SK-N-SH (cell line): Measurements from ENCODE around the gene CNOT1. TPM values are rescaled to one million over a fixed set of nuclear protein-coding genes. Genes with fewer than 3 reads are reported as not detected.

Source experiments
- CTCF ChIA-PET: fragments of 300-600, 350-600 bp; formaldehyde crosslinking; extraction: SDS; loops from one replicate; lab custom pipeline; 2021; lab: Yijun Ruan, JAX
- POLR2A ChIA-PET: fragments of 350-600 bp; sonication (Branson Sonifier 250); formaldehyde crosslinking; extraction: SDS; loops from one replicate; lab custom pipeline; 2020; ENCODE audit warnings: antibody characterized with exemption, inconsistent platforms; lab: Yijun Ruan, JAX
- DNase-seq: peaks from one replicate; pipeline ENCODE4 v3.0.0; 2012
- H2AFZ ChIP-seq: fragments of 200-600 bp; sonication (generic); 2 replicates; pipeline ENCODE4 v1.8.1; 2016; ENCODE audit warnings: antibody characterized with exemption, mild to moderate bottlenecking, low read depth
- H3F3A ChIP-seq: fragments of 200-600 bp; sonication (generic); replicated peaks from 2 replicates; pipeline ENCODE3; 2016; ENCODE audit warnings: antibody characterized with exemption, mild to moderate bottlenecking; ENCODE audit not compliant: insufficient read depth
- H3K27ac ChIP-seq, 2 experiments: fragments of 200-500 bp in 1 of 2; fragments of 200-600 bp in 1 of 2; sonication (Bioruptor generic) in 1 of 2; sonication (generic), shearing (Covaris generic) in 1 of 2; 2 replicates each; pipeline versions ENCODE4 v1.5.1 to v1.6.1; 2014 to 2016; ENCODE audit warnings: low read depth in 2 of 2, inconsistent platforms in 1 of 2, low read length in 1 of 2, mild to moderate bottlenecking in 1 of 2, mixed read lengths in 1 of 2
- H3K27me3 ChIP-seq: fragments of 200-600 bp; sonication (generic), shearing (Covaris generic); 2 replicates; pipeline ENCODE4 v1.6.1; 2016; ENCODE audit warnings: mixed run types; ENCODE audit not compliant: insufficient read depth
- H3K36me3 ChIP-seq, 2 experiments: fragments of 200-500 bp in 1 of 2; fragments of 200-600 bp in 1 of 2; sonication (Bioruptor generic) in 1 of 2; sonication (generic) in 1 of 2; replicated peaks in 1 of 2; 2 replicates each; pipeline versions ENCODE3 to v1.5.1; 2014 to 2016; ENCODE audit warnings: low read length in 1 of 2, mild to moderate bottlenecking in 1 of 2; ENCODE audit not compliant: insufficient read depth in 2 of 2, control insufficient read depth in 1 of 2
- H3K4me1 ChIP-seq, 2 experiments: fragments of 200-500 bp in 1 of 2; fragments of 200-600 bp in 1 of 2; sonication (Bioruptor generic) in 1 of 2; sonication (generic), shearing (Covaris generic) in 1 of 2; 2 replicates each; pipeline versions ENCODE4 v1.5.1 to v1.6.1; 2014 to 2016; ENCODE audit warnings: low read depth in 1 of 2, low read length in 1 of 2, mixed run types in 1 of 2; ENCODE audit not compliant: insufficient read depth in 2 of 2, control insufficient read depth in 1 of 2
- H3K4me2 ChIP-seq: fragments of 200-600 bp; sonication (generic), shearing (Covaris generic); 2 replicates; pipeline ENCODE4 v1.6.1; 2017; ENCODE audit warnings: mixed run types
- H3K4me3 ChIP-seq, 2 experiments: fragments of 200-500 bp in 1 of 2; fragments of 200-600 bp in 1 of 2; sonication (Bioruptor generic) in 1 of 2; sonication (generic), shearing (Covaris generic) in 1 of 2; 2 replicates each; pipeline versions ENCODE4 v1.5.1 to v1.8.1; 2014 to 2016; ENCODE audit warnings: low read depth in 2 of 2, inconsistent platforms in 1 of 2, low read length in 1 of 2, mild to moderate bottlenecking in 1 of 2, mixed read lengths in 1 of 2, moderate library complexity in 1 of 2
- H3K79me2 ChIP-seq: fragments of 200-600 bp; sonication (generic); 2 replicates; pipeline ENCODE4 v1.8.1; 2017; ENCODE audit warnings: mild to moderate bottlenecking; ENCODE audit not compliant: insufficient read depth
- H3K9ac ChIP-seq: fragments of 200-600 bp; sonication (generic); 2 replicates; pipeline ENCODE4 v1.6.1; 2017; ENCODE audit warnings: mixed run types
- H3K9me2 ChIP-seq: fragments of 200-600 bp; sonication (generic); 2 replicates; pipeline ENCODE4 v1.6.1; 2017; ENCODE audit warnings: mixed run types
- H3K9me3 ChIP-seq: fragments of 200-600 bp; sonication (generic); 2 replicates; pipeline ENCODE4 v1.6.1; 2017; ENCODE audit warnings: mixed run types, mild to moderate bottlenecking, moderate library complexity
- H4K20me1 ChIP-seq: fragments of 200-600 bp; sonication (generic); 2 replicates; pipeline ENCODE4 v1.6.1; 2017; ENCODE audit warnings: mild to moderate bottlenecking, mixed run types; ENCODE audit not compliant: insufficient read depth
- ELF1 ChIP-seq: IDR thresholded peaks from 2 replicates; pipeline ENCODE4 v1.4.0; 2012
- EP300 ChIP-seq, 2 experiments: IDR thresholded peaks; 2 replicates each; pipeline versions ENCODE4 v1.4.0 to v1.6.1; 2012; ENCODE audit warnings: borderline replicate concordance in 1 of 2, low read depth in 1 of 2, low read length in 1 of 2
- EZH2phosphoT487 ChIP-seq: fragments of 200-600 bp; sonication (generic); IDR thresholded peaks from 2 replicates; pipeline ENCODE4 v1.6.1; 2017; ENCODE audit warnings: low read depth, mixed run types, mild to moderate bottlenecking, antibody characterized with exemption, moderate library complexity, borderline replicate concordance
- FOXM1 ChIP-seq: IDR thresholded peaks from 2 replicates; pipeline ENCODE4 v1.4.0; 2012; ENCODE audit warnings: low read depth, mild to moderate bottlenecking
- GATA2 ChIP-seq: sonication (generic); formaldehyde crosslinking; IDR thresholded peaks from 2 replicates; pipeline ENCODE4 v1.5.0; 2020; ENCODE audit warnings: mild to moderate bottlenecking, missing genetic modification reagents
- JUND ChIP-seq: IDR thresholded peaks from 2 replicates; pipeline ENCODE4 v1.4.0; 2012
- MEF2A ChIP-seq: IDR thresholded peaks from 2 replicates; pipeline ENCODE4 v1.4.0; 2012; ENCODE audit warnings: low read depth, borderline replicate concordance
- MXI1 ChIP-seq: IDR thresholded peaks from 2 replicates; pipeline ENCODE4 v1.6.1; 2012; ENCODE audit warnings: mild to moderate bottlenecking, low read depth, low read length, improper control_type of control experiment
- NFIC ChIP-seq: IDR thresholded peaks from 2 replicates; pipeline ENCODE4 v1.4.0; 2012; ENCODE audit warnings: borderline replicate concordance
- NRF1 ChIP-seq: IDR thresholded peaks from 2 replicates; pipeline ENCODE4 v1.6.1; 2012; ENCODE audit warnings: low read depth, mild to moderate bottlenecking, low read length
- POLR2AphosphoS5 ChIP-seq: IDR thresholded peaks from 2 replicates; pipeline ENCODE4 v1.6.1; 2012; ENCODE audit warnings: low read depth, low read length
- RCOR1 ChIP-seq: fragments of 150-350 bp; IDR thresholded peaks from 2 replicates; pipeline ENCODE4 v1.6.1; 2017; ENCODE audit warnings: antibody characterized with exemption, low read length
- RFX5 ChIP-seq: IDR thresholded peaks from 2 replicates; pipeline ENCODE4 v1.6.1; 2012; ENCODE audit warnings: mild to moderate bottlenecking, improper control_type of control experiment, low read length
- RXRA ChIP-seq: IDR thresholded peaks from 2 replicates; pipeline ENCODE4 v1.4.0; 2012; ENCODE audit warnings: low read depth, mild to moderate bottlenecking, borderline replicate concordance
- SIN3A ChIP-seq: IDR thresholded peaks from 2 replicates; pipeline ENCODE4 v1.6.1; 2012; ENCODE audit warnings: low read depth, mild to moderate bottlenecking, low read length, moderate library complexity, borderline replicate concordance
- SMC3 ChIP-seq: IDR thresholded peaks from 2 replicates; pipeline ENCODE4 v1.6.1; 2012; ENCODE audit warnings: low read depth, low read length, improper control_type of control experiment
- TCF12 ChIP-seq: IDR thresholded peaks from 2 replicates; pipeline ENCODE4 v1.4.0; 2012
- TEAD4 ChIP-seq: IDR thresholded peaks from 2 replicates; pipeline ENCODE4 v1.4.0; 2012; ENCODE audit warnings: mild to moderate bottlenecking, borderline replicate concordance; ENCODE audit not compliant: insufficient read depth
- WGBS: methylation state at CpG from one replicate; pipeline ENCODE4 v1.1.6; 2017; ENCODE audit warnings: low lambda C conversion rate; 5-methylcytosine and 5-hydroxymethylcytosine counted together
- polyA plus RNA-seq, 3 experiments: library from polyadenylated mRNA; depleted of rRNA; stranded (reverse); fragments of >200 nt; gene quantifications; 2 replicates each; pipeline ENCODE4 v1.2.3, GENCODE V29; 2012
- TF ChIP-seq, protein P1 (sequence below): IDR thresholded peaks from 2 replicates; pipeline ENCODE4 v1.4.0; 2012; ENCODE audit warnings: low read depth, borderline replicate concordance
- TF ChIP-seq, protein P2 (sequence below): IDR thresholded peaks from 2 replicates; pipeline ENCODE4 v1.6.1; 2012; ENCODE audit warnings: mild to moderate bottlenecking, low read depth, low read length, moderate library complexity
- TF ChIP-seq, protein P3 (sequence below): fragments of 150-350 bp; IDR thresholded peaks from 2 replicates; pipeline ENCODE4 v1.6.1; 2016; ENCODE audit warnings: mild to moderate bottlenecking, low read depth, low read length

CNOT1 gene
- polyA plus RNA-seq, 1 of the 3 experiments (the other 2 are of a cell fraction), result 77.8 TPM

DNA sequence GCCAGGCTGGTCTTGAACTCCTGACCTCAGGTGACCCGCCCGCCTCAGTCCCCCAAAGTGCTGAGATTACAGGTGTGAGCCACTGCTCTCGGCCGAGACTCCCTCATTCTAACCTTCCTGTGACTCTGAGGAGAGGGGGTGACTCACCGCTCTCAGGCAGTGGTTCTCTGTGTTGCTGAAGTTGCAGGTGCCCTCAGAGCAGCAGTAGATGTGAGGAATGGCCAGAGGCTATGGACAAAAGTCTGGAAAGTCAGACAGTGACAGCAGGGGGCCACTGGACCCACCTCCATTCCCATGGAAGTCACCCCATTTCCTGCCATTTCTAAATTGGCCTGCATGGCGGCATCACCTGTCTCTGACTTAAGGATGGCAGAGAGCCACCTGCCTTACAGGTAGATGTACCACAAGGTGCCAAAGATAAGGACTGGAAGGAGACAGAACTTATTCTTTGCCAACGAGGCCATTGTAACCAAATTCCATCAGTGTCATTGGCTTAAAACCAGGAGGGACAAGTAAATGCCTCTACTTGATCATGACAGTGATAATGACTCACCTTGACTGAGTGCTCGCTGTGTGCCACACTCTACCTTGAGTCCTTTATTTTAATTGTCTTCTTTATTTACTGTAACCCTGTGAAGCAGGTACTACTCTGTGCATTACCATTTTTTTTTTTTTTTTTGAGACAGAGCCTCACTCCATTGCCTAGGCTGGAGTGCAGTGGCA lies 15.3 kb upstream of the CNOT1 start (continued):
- no peak for TF ChIP-seq EZH2phosphoT487
- TF ChIP-seq TCF12, result no peak
- no peak for TF ChIP-seq RXRA
- no peak for TF ChIP-seq RFX5
- no peak for TF ChIP-seq NRF1
- no peak for TF ChIP-seq SMC3
- TF ChIP-seq GATA2 (CRISPR knock-in tag), result no peak
- no peak for TF ChIP-seq NFIC

DNA sequence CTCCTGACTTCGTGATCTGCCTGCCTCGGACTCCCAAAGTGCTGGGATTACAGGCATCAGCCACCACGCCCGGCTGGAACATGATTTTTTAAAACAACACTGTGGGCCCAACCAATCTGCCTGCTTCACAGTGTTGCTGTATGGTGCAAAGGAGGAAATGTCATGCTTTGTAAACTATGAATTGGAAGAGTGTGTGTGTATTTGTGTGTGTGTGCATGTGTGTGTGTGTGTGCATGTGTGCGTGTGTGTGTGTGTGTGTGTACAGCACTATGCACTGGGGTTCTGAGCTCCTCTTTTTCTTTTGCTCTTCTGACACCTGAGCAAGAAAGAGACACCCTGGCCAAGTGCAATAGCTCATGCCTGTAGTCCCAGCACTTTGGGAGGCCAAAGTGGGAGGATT lies 14.5 kb upstream of the CNOT1 start:
- Histone ChIP-seq H3K9ac (no peak overlapping the region), H3K4me2 (no peak overlapping the region), H4K20me1 (no peaks in the 10 kb centered on the region), H3K36me3 (no peaks in the 10 kb centered on the region), H3K27me3 (no peaks in the 10 kb centered on the region), H3F3A (no peaks in the 10 kb centered on the region), H3K9me2 (no peaks in the 10 kb centered on the region), H3K27ac (no peak overlapping the region), H3K4me3 (no peak overlapping the region), H3K9me3 (no peaks in the 10 kb centered on the region), H3K4me1 (no peaks in the 10 kb centered on the region), H2AFZ (no peak overlapping the region), H3K79me2 (no peaks in the 10 kb centered on the region)
- DNase-seq, result no peak
- TF ChIP-seq JUND, result no peak
- no peak for TF ChIP-seq EP300 (IDR thresholded peaks at IDR 0.05; ENCODE audit: borderline replicate concordance in 1 of 2, low read depth in 1 of 2, low read length in 1 of 2)
- TF ChIP-seq SIN3A, result no peak
- TF ChIP-seq, protein P1, sequence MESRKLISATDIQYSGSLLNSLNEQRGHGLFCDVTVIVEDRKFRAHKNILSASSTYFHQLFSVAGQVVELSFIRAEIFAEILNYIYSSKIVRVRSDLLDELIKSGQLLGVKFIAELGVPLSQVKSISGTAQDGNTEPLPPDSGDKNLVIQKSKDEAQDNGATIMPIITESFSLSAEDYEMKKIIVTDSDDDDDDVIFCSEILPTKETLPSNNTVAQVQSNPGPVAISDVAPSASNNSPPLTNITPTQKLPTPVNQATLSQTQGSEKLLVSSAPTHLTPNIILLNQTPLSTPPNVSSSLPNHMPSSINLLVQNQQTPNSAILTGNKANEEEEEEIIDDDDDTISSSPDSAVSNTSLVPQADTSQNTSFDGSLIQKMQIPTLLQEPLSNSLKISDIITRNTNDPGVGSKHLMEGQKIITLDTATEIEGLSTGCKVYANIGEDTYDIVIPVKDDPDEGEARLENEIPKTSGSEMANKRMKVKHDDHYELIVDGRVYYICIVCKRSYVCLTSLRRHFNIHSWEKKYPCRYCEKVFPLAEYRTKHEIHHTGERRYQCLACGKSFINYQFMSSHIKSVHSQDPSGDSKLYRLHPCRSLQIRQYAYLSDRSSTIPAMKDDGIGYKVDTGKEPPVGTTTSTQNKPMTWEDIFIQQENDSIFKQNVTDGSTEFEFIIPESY, result no peak
- TF ChIP-seq, protein P2, sequence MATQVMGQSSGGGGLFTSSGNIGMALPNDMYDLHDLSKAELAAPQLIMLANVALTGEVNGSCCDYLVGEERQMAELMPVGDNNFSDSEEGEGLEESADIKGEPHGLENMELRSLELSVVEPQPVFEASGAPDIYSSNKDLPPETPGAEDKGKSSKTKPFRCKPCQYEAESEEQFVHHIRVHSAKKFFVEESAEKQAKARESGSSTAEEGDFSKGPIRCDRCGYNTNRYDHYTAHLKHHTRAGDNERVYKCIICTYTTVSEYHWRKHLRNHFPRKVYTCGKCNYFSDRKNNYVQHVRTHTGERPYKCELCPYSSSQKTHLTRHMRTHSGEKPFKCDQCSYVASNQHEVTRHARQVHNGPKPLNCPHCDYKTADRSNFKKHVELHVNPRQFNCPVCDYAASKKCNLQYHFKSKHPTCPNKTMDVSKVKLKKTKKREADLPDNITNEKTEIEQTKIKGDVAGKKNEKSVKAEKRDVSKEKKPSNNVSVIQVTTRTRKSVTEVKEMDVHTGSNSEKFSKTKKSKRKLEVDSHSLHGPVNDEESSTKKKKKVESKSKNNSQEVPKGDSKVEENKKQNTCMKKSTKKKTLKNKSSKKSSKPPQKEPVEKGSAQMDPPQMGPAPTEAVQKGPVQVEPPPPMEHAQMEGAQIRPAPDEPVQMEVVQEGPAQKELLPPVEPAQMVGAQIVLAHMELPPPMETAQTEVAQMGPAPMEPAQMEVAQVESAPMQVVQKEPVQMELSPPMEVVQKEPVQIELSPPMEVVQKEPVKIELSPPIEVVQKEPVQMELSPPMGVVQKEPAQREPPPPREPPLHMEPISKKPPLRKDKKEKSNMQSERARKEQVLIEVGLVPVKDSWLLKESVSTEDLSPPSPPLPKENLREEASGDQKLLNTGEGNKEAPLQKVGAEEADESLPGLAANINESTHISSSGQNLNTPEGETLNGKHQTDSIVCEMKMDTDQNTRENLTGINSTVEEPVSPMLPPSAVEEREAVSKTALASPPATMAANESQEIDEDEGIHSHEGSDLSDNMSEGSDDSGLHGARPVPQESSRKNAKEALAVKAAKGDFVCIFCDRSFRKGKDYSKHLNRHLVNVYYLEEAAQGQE, result no peak
- TF ChIP-seq TCF12, result no peak
- no peak for TF ChIP-seq MEF2A
- no peak for TF ChIP-seq RXRA
- no peak for TF ChIP-seq SMC3
- TF ChIP-seq POLR2AphosphoS5, result no peak
- no peak for TF ChIP-seq RCOR1
- no peak for TF ChIP-seq MXI1
- TF ChIP-seq, protein P3, sequence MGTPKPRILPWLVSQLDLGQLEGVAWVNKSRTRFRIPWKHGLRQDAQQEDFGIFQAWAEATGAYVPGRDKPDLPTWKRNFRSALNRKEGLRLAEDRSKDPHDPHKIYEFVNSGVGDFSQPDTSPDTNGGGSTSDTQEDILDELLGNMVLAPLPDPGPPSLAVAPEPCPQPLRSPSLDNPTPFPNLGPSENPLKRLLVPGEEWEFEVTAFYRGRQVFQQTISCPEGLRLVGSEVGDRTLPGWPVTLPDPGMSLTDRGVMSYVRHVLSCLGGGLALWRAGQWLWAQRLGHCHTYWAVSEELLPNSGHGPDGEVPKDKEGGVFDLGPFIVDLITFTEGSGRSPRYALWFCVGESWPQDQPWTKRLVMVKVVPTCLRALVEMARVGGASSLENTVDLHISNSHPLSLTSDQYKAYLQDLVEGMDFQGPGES, result no peak
- TF ChIP-seq GATA2 (CRISPR knock-in tag), result no peak
- no peak for TF ChIP-seq ELF1
- TF ChIP-seq FOXM1, result no peak
- no peak for TF ChIP-seq TEAD4
- WGBS, result 85% methylated on average over 5 of the region's 5 CpGs
- POLR2A ChIA-PET, result no interaction called here
- CTCF ChIA-PET, result no interaction called here
